ENCODE data around the gene EPS8.

- TF ChIP-seq ZNF274 (IDR thresholded peaks at IDR 0.05; ENCODE audit: low read depth, low read length) (no peak), YY1 (IDR thresholded peaks at IDR 0.05; ENCODE audit: insufficient read depth, insufficient read length) (no peak)
Observed at GRCh38 chr12:15788233-15789219, 662 bp downstream of the EPS8 start.
